Neural progenitor cell (in vitro differentiated cells): ENCODE results near the gene AFG1L. TPM values are rescaled to one million over a fixed set of nuclear protein-coding genes. Genes with fewer than 3 reads are reported as not detected.
"Not testable (repeated sequence)": the region's sequence is repeated elsewhere in the genome, so short reads cannot be mapped to it uniquely, and the experiment has no call there.

Experiments
- DNase-seq: peaks from one replicate; pipeline ENCODE4 v3.0.0-alpha.2; 2016; ENCODE audit warnings: low spot score
- H2AFZ ChIP-seq: fragments of 200-600 bp; sonication (generic); replicated peaks from 2 replicates; pipeline ENCODE4 v1.6.1; 2016; ENCODE audit warnings: antibody characterized with exemption
- H3F3A ChIP-seq: fragments of 200-600 bp; sonication (generic); 2 replicates; pipeline ENCODE4 v1.6.1; 2016; ENCODE audit warnings: antibody characterized with exemption, low read depth
- H3K27ac ChIP-seq: fragments of 200-600 bp; sonication (generic); 2 replicates; pipeline ENCODE4 v1.5.1; 2016; ENCODE audit warnings: mild to moderate bottlenecking
- H3K27me3 ChIP-seq: fragments of 200-600 bp; sonication (generic); 2 replicates; pipeline ENCODE4 v1.6.1; 2016; ENCODE audit warnings: mild to moderate bottlenecking, moderate library complexity
- H3K36me3 ChIP-seq: fragments of 200-600 bp; sonication (generic); 2 replicates; pipeline ENCODE4 v1.5.1; 2016
- H3K4me1 ChIP-seq: fragments of 200-600 bp; sonication (generic); 2 replicates; pipeline ENCODE4 v1.6.1; 2016; ENCODE audit warnings: mixed run types
- H3K4me2 ChIP-seq: fragments of 200-600 bp; sonication (generic); 2 replicates; pipeline ENCODE4 v1.6.1; 2016
- H3K4me3 ChIP-seq: fragments of 200-600 bp; sonication (generic); 2 replicates; pipeline ENCODE4 v1.5.1; 2016
- H3K79me2 ChIP-seq: fragments of 200-600 bp; sonication (generic); 2 replicates; pipeline ENCODE4 v1.6.1; 2016; ENCODE audit warnings: low read depth
- H3K9ac ChIP-seq: fragments of 200-600 bp; sonication (generic); 2 replicates; pipeline ENCODE4 v1.6.1; 2016
- H3K9me3 ChIP-seq: fragments of 200-600 bp; sonication (generic); 2 replicates; pipeline ENCODE4 v1.5.1; 2016; ENCODE audit warnings: low read depth
- H4K20me1 ChIP-seq: fragments of 200-600 bp; sonication (generic); 2 replicates; pipeline ENCODE4 v1.6.1; 2016; ENCODE audit warnings: low read depth
- H3K27ac Mint-ChIP-seq: 3 replicates; pipeline ENCODE4 v1.8.0; 2021; ENCODE audit warnings: mixed read lengths
- H3K27me3 Mint-ChIP-seq: 2 replicates; pipeline ENCODE4 v1.8.0; 2022; ENCODE audit warnings: low read depth, mild to moderate bottlenecking, inconsistent platforms, moderate library complexity, mixed read lengths; ENCODE audit not compliant: insufficient read depth
- H3K36me3 Mint-ChIP-seq: 3 replicates; pipeline ENCODE4 v1.8.0; 2021; ENCODE audit warnings: mixed read lengths
- H3K4me1 Mint-ChIP-seq: 3 replicates; pipeline ENCODE4 v1.8.0; 2021; ENCODE audit warnings: mixed read lengths
- H3K4me3 Mint-ChIP-seq: 3 replicates; pipeline ENCODE4 v1.8.0; 2021; ENCODE audit warnings: mild to moderate bottlenecking, moderate library complexity, mixed read lengths
- H3K9me3 Mint-ChIP-seq: 3 replicates; pipeline ENCODE4 v1.8.0; 2020; ENCODE audit warnings: mixed read lengths
- EZH2 ChIP-seq: fragments of 200-600 bp; sonication (generic); IDR thresholded peaks from 2 replicates; pipeline ENCODE4 v1.6.1; 2017; ENCODE audit warnings: antibody characterized with exemption, mild to moderate bottlenecking, moderate library complexity
- EZH2phosphoT487 ChIP-seq: fragments of 200-600 bp; sonication (generic); IDR thresholded peaks from 2 replicates; pipeline ENCODE4 v1.6.1; 2017; ENCODE audit warnings: antibody characterized with exemption
- total RNA-seq: library from RNA; depleted of rRNA; stranded (reverse); fragments of >200 nt; gene quantifications from 2 replicates; pipeline ENCODE4 v1.2.3, GENCODE V29; 2015; ENCODE audit warnings: low replicate concordance
- TF ChIP-seq, protein P1 (sequence below): fragments of 200-600 bp; sonication (generic); IDR thresholded peaks from 2 replicates; pipeline ENCODE4 v1.5.1; 2017; ENCODE audit warnings: antibody characterized with exemption, mild to moderate bottlenecking

Gene AFG1L
- 2.9 and 8.3 TPM in 2 replicates for total RNA-seq

DNA sequence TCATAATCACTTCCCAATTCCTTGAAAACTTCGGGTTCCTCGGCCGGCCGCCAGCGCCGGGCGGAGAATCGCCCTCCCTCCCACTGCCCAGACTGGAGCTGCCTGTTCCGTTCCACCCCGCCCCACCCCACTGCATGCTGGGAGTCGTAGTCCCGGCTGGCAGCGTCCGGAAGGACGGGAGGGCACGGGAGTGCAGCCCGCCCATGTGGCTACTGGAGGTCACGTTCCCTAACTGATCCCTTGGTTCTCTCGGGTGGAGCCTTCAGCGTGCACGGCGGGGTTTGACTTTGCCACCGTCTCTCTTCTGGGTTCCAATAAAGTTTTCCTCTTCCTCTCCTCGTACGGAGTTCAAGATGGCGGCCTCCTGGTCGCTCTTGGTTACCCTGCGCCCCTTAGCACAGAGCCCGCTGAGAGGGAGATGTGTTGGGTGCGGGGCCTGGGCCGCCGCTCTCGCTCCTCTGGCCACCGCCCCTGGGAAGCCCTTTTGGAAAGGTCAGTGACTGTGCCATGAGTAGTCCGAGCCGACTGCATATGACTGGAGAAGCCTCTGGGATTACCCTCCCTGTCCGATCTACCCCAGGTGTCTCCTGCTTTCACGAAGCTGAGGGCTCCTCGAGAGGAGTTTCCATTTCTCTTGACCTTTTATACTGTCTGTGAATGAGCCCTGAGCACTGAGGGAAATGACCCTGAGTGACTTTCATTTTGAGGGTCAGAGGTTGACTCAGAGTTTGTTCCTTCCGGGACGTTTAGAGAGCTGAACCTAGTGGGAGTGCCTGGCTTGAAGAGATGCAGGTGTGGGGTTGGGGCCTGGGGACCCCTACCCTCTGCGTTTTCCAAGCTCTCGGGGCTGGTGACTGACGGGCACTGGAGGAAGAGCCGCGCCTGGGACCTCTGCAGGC, at the start of gene AFG1L:
Gene AFG1L, plus strand, starts transcription at position 328 of the 899 bp plus-strand sequence. Its CDS starts 26 bp downstream, at position 354.
- H4K20me1 ChIP-seq = no peaks in the 10 kb centered on the region
- peak within 1 kb of the TSS; percentile 93 for H3K4me2 ChIP-seq
- peak within 1 kb of the TSS; percentile 98 for H3K27ac Mint-ChIP-seq
- peaks cover 4% of the 10 kb centered on the region for H3K79me2 ChIP-seq
- no peaks in the 10 kb centered on the region for H3K9me3 Mint-ChIP-seq
- TF ChIP-seq EZH2 = peak; percentile 42
- no peak for TF ChIP-seq EZH2phosphoT487
- no peaks in the 10 kb centered on the region for H3K36me3 ChIP-seq
- no peaks in the 10 kb centered on the region for H3K9me3 ChIP-seq
- peak within 1 kb of the TSS; percentile 10 for H3K9ac ChIP-seq
- DNase-seq = peak; percentile 91
- peaks cover 11% of the 10 kb centered on the region for H3K4me1 Mint-ChIP-seq
- peak within 1 kb of the TSS; percentile 55 for H3K27ac ChIP-seq
- H3K27me3 Mint-ChIP-seq = peaks cover 9% of the 10 kb centered on the region
- H3K36me3 Mint-ChIP-seq = no peaks in the 10 kb centered on the region
- H3K4me3 Mint-ChIP-seq = peak within 1 kb of the TSS; percentile 97
- peaks cover 8% of the 10 kb centered on the region for H3F3A ChIP-seq
- no peaks in the 10 kb centered on the region for H3K27me3 ChIP-seq
- H3K4me1 ChIP-seq = peaks cover 10% of the 10 kb centered on the region
- peak within 1 kb of the TSS; percentile 84 for H3K4me3 ChIP-seq
- H2AFZ ChIP-seq = peak within 1 kb of the TSS; percentile 99

DNA sequence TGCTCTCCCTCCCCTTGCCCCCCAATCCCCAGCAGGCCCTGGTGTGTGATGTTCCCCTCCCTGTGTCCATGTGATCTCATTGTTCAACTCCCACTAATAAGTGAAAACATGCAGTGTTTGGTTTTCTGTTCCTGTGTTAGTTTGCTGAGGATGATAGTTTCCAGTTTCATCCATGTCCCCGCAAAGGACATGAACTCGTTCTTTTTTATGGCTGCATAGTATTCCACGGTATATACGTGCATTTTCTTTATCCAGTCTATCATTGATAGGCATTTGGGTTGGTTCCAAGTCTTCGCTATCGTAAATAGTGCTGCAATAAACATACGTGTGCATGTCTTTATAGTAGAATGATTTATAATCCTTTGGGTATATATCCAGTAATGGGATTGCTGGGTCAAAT, 49.8 kb upstream of the AFG1L start:
- peaks cover 13% of the 10 kb centered on the region for H4K20me1 ChIP-seq
- not testable (repeated sequence) for DNase-seq, H3K27ac Mint-ChIP-seq, H3K36me3 ChIP-seq, H3K27me3 ChIP-seq, H3K27me3 Mint-ChIP-seq, H3K4me3 ChIP-seq, H3K9ac ChIP-seq, H3K4me2 ChIP-seq, H3K4me1 Mint-ChIP-seq, H3K4me3 Mint-ChIP-seq, H3K9me3 ChIP-seq, H3K4me1 ChIP-seq, H2AFZ ChIP-seq, H3K27ac ChIP-seq
- peaks cover 48% of the 10 kb centered on the region for H3K79me2 ChIP-seq
- H3K9me3 Mint-ChIP-seq = peaks cover 23% of the 10 kb centered on the region
- peaks cover 36% of the 10 kb centered on the region for H3K36me3 Mint-ChIP-seq
- H3F3A ChIP-seq = peaks cover 26% of the 10 kb centered on the region

DNA sequence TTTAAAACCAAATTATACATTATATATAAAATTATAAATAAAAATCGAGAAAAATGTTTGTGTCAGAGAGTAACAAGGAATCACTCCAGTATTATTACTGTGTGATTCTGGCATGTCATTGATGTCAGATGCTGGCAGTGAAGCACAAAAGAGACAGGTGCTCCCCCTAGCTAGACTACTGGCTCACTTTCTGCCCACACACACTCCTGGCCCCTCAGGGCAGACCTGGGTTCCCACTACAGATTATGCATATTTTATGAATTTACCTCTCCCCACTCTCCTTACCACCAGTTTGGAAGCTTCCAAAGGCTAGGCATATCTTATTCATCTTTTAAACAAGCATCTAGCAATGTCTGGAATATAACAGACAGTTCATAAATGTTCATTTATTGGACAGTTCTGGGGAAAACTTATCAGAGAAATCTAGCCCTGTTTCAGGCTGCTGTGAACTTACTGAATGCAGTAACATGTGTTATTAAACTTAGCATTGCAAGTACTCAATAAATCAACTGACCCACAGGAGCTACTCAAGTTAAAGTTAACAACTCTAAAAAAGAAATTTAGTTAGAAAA, 46.8 kb upstream of the AFG1L start:
- Mint-ChIP-seq H3K4me3 (no peak overlapping the region), H3K27me3 (no peaks in the 10 kb centered on the region), H3K36me3 (peaks cover 18% of the 10 kb centered on the region), H3K27ac (no peak overlapping the region), H3K4me1 (no peaks in the 10 kb centered on the region), H3K9me3 (peaks cover 9% of the 10 kb centered on the region)
- Histone ChIP-seq H2AFZ (no peak overlapping the region), H3K27me3 (no peaks in the 10 kb centered on the region), H3K79me2 (peaks cover 47% of the 10 kb centered on the region), H3K9me3 (no peaks in the 10 kb centered on the region), H3F3A (peaks cover 11% of the 10 kb centered on the region), H3K4me2 (no peak overlapping the region), H3K27ac (no peak overlapping the region), H3K36me3 (no peaks in the 10 kb centered on the region), H3K4me3 (no peak overlapping the region), H3K9ac (no peak overlapping the region), H4K20me1 (peaks cover 9% of the 10 kb centered on the region), H3K4me1 (no peaks in the 10 kb centered on the region)
- TF ChIP-seq, protein P1, sequence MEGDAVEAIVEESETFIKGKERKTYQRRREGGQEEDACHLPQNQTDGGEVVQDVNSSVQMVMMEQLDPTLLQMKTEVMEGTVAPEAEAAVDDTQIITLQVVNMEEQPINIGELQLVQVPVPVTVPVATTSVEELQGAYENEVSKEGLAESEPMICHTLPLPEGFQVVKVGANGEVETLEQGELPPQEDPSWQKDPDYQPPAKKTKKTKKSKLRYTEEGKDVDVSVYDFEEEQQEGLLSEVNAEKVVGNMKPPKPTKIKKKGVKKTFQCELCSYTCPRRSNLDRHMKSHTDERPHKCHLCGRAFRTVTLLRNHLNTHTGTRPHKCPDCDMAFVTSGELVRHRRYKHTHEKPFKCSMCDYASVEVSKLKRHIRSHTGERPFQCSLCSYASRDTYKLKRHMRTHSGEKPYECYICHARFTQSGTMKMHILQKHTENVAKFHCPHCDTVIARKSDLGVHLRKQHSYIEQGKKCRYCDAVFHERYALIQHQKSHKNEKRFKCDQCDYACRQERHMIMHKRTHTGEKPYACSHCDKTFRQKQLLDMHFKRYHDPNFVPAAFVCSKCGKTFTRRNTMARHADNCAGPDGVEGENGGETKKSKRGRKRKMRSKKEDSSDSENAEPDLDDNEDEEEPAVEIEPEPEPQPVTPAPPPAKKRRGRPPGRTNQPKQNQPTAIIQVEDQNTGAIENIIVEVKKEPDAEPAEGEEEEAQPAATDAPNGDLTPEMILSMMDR = no peak
- TF ChIP-seq EZH2phosphoT487 (no peak), EZH2 (no peak)
- DNase-seq = no peak

DNA sequence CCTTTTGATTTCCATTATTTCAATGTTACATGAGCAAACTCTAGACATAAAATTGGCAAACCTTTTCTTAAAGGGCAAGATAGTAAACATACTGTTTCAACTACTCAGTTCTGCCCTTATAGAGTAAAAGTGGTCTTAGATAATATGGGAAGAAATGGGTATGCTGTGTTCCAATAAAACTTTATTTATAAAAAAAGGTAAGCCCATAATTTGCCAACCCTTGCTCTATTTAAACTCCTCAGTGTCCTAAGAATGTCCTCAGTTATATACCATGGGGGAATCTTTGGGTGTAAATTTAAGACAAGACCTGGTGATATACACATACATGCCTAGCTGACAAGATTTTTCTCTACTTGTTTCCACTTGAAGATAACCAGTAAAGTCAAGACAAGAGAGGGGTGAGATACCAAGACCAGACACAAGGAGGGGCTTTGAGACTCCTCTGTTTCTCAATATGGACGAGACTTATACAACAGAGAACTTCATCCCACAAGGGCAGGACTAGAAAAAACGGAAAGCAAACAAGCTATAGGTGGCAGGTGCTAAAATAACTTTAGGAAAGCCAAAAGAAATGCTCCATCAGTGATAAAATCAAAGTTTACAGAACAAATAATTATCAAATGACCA, 44.5 kb upstream of the AFG1L start:
- H3K36me3 Mint-ChIP-seq = peaks cover 18% of the 10 kb centered on the region
- Histone ChIP-seq H3K4me2 (no peak overlapping the region), H2AFZ (no peak overlapping the region), H3K4me1 (no peaks in the 10 kb centered on the region), H3K9me3 (no peaks in the 10 kb centered on the region), H3K9ac (no peak overlapping the region), H3K27me3 (no peaks in the 10 kb centered on the region), H3K36me3 (no peaks in the 10 kb centered on the region), H3K4me3 (no peak overlapping the region), H3K79me2 (peaks cover 42% of the 10 kb centered on the region), H3F3A (no peaks in the 10 kb centered on the region), H4K20me1 (peaks cover 9% of the 10 kb centered on the region), H3K27ac (no peak overlapping the region)
- no peaks in the 10 kb centered on the region for H3K27me3 Mint-ChIP-seq
- no peak overlapping the region for H3K4me3 Mint-ChIP-seq
- TF ChIP-seq EZH2phosphoT487 = no peak
- TF ChIP-seq, protein P1 = peak; percentile 55
- TF ChIP-seq EZH2 = no peak
- H3K4me1 Mint-ChIP-seq = no peaks in the 10 kb centered on the region
- DNase-seq = peak; percentile 48
- peaks cover 7% of the 10 kb centered on the region for H3K9me3 Mint-ChIP-seq
- H3K27ac Mint-ChIP-seq = no peak overlapping the region
